GM12878 (cell line): Measurements from ENCODE around the gene MIXL1. TPM values are rescaled to one million over a fixed set of nuclear protein-coding genes. Genes with fewer than 3 reads are reported as not detected.
A peak's percentile ranks its signal among the peaks of the same experiment; 100 is the strongest.

Source experiments
- ATAC-seq: fragments of 200-7000 bp; cut with Tn5 transposase; 3 replicates; pipeline ENCODE4 v1.9.1; 2020; ENCODE audit warnings: mild to moderate bottlenecking, moderate library complexity
- BruUV-seq: library from RNA; stranded (reverse); fragments of 400-500 nt; replicated peaks from 2 replicates; lab custom pipeline; 2021; lab: Mats Ljungman, UMichigan
- CTCF ChIA-PET: fragments of 300-600 bp; sonication (Branson Sonifier 250); formaldehyde crosslinking; extraction: SDS; loops from one replicate; lab custom pipeline; 2021; ENCODE audit warnings: inconsistent platforms; lab: Yijun Ruan, JAX
- POLR2A ChIA-PET: fragments of 350-600 bp; formaldehyde crosslinking; extraction: SDS; loops from one replicate; lab custom pipeline; 2021; ENCODE audit warnings: inconsistent platforms; lab: Charles Lee
- RAD21 ChIA-PET: fragments of 300-600 bp; sonication (Branson Sonifier 250); formaldehyde crosslinking; loops from one replicate; lab custom pipeline; 2023; ENCODE audit warnings: antibody characterized with exemption; ENCODE audit not compliant: unreplicated experiment; lab: Charles Lee
- SMC1A ChIA-PET: fragments of 300-600 bp; sonication (Branson Sonifier 250); formaldehyde crosslinking; loops from one replicate; lab custom pipeline; 2023; ENCODE audit not compliant: unreplicated experiment, uncharacterized antibody; lab: Charles Lee
- DNase-seq: peaks from one replicate; pipeline ENCODE4 v3.0.0-alpha.2; 2011; ENCODE audit warnings: low read depth, low spot score
- FAIRE-seq: peaks from 3 replicates; lab custom pipeline; 2011; peaks lifted over from hg19 to GRCh38; lab: Jason Lieb, UNC
- H2AFZ ChIP-seq: 2 replicates; pipeline ENCODE4 v1.6.0; 2011; ENCODE audit warnings: low read depth, low read length, control low read depth; ENCODE audit not compliant: control insufficient read depth
- H3K27ac ChIP-seq: 2 replicates; pipeline ENCODE4 v1.5.1; 2011; ENCODE audit warnings: control low read depth; ENCODE audit not compliant: control insufficient read depth, insufficient read depth
- H3K27me3 ChIP-seq, 2 experiments: replicated peaks in 1 of 2; 2 replicates each; pipeline versions ENCODE4 v1.6.0 to v1.6.1; 2011; ENCODE audit warnings: low read length in 1 of 2; ENCODE audit not compliant: control insufficient read depth in 2 of 2, insufficient read depth in 2 of 2
- H3K36me3 ChIP-seq, 2 experiments: 2 replicates each; pipeline ENCODE4 v1.5.1; 2011; ENCODE audit warnings: low read length in 1 of 2; ENCODE audit not compliant: control insufficient read depth in 2 of 2, insufficient read depth in 2 of 2
- H3K4me1 ChIP-seq: 2 replicates; pipeline ENCODE4 v1.6.1; 2011; ENCODE audit warnings: mild to moderate bottlenecking, low read length, moderate library complexity, mixed read lengths; ENCODE audit not compliant: control insufficient read depth, insufficient read depth
- H3K4me2 ChIP-seq: 2 replicates; pipeline ENCODE4 v1.6.0; 2011; ENCODE audit warnings: control low read depth; ENCODE audit not compliant: control insufficient read depth, insufficient read depth
- H3K4me3 ChIP-seq: fragments of 200-600 bp; sonication (generic); 2 replicates; pipeline ENCODE4 v1.5.1; 2016
- H3K79me2 ChIP-seq: 2 replicates; pipeline ENCODE4 v1.6.0; 2011; ENCODE audit warnings: low read length; ENCODE audit not compliant: control insufficient read depth, insufficient read depth
- H3K9ac ChIP-seq: 2 replicates; pipeline ENCODE4 v1.8.0; 2011; ENCODE audit warnings: low read length, control low read depth, mixed read lengths; ENCODE audit not compliant: control insufficient read depth, insufficient read depth
- H3K9me3 ChIP-seq: replicated peaks from 3 replicates; pipeline ENCODE4 v1.5.1; 2011; ENCODE audit warnings: mild to moderate bottlenecking, low read length; ENCODE audit not compliant: control insufficient read depth, insufficient read depth
- H4K20me1 ChIP-seq: 2 replicates; pipeline ENCODE4 v1.6.0; 2011; ENCODE audit not compliant: control insufficient read depth, insufficient read depth
- CBX5 ChIP-seq: sonication (generic); IDR thresholded peaks from 2 replicates; pipeline ENCODE4 v1.6.1; 2016; ENCODE audit warnings: low read depth, moderate library complexity, mild to moderate bottlenecking, inconsistent platforms
- CTCF ChIP-seq, 3 experiments: IDR thresholded peaks in 2 of 3; conservative IDR thresholded peaks in 1 of 3; 2 replicates each; pipeline ENCODE4 v1.5.1; 2011; ENCODE audit warnings: low read depth in 3 of 3, low read length in 3 of 3, mild to moderate bottlenecking in 3 of 3, control low read depth in 2 of 3, moderate library complexity in 2 of 3, inconsistent platforms in 1 of 3, mixed read lengths in 1 of 3; ENCODE audit not compliant: control insufficient read depth in 2 of 3, insufficient read depth in 1 of 3; ENCODE audit errors: extremely low read depth in 1 of 3
- EP300 ChIP-seq, 2 experiments: fragments of 150-350 bp in 1 of 2; IDR thresholded peaks; 2 replicates each; pipeline ENCODE4 v1.6.1; 2011 to 2012; ENCODE audit warnings: low read depth in 2 of 2, low read length in 2 of 2, borderline replicate concordance in 1 of 2, improper control_type of control experiment in 1 of 2, inconsistent platforms in 1 of 2; ENCODE audit not compliant: control insufficient read depth in 1 of 2
- JUNB ChIP-seq: IDR thresholded peaks from 2 replicates; pipeline ENCODE4 v1.6.1; 2016; ENCODE audit warnings: antibody characterized with exemption, mild to moderate bottlenecking
- MYB ChIP-seq: fragments of 150-350 bp; IDR thresholded peaks from 2 replicates; pipeline ENCODE4 v1.6.1; 2014; ENCODE audit warnings: mild to moderate bottlenecking, low read depth, low read length, borderline replicate concordance
- RAD21 ChIP-seq: IDR thresholded peaks from 2 replicates; pipeline ENCODE4 v1.6.1; 2011; ENCODE audit warnings: mild to moderate bottlenecking, low read depth, low read length, moderate library complexity; ENCODE audit not compliant: insufficient read depth
- RAD51 ChIP-seq: fragments of 450-650 bp; IDR thresholded peaks from 2 replicates; pipeline ENCODE4 v1.6.1; 2016; ENCODE audit warnings: moderate library complexity, mild to moderate bottlenecking, inconsistent platforms
- RB1 ChIP-seq: fragments of 450-650 bp; formaldehyde crosslinking; IDR thresholded peaks from 2 replicates; pipeline ENCODE4 v1.6.1; 2017; ENCODE audit warnings: mild to moderate bottlenecking, borderline replicate concordance
- SMC3 ChIP-seq: IDR thresholded peaks from 2 replicates; pipeline ENCODE4 v1.6.1; 2011; ENCODE audit warnings: low read length, improper control_type of control experiment, borderline replicate concordance
- WRNIP1 ChIP-seq: IDR thresholded peaks from 2 replicates; pipeline ENCODE4 v1.6.1; 2011; ENCODE audit warnings: low read depth, low read length, improper control_type of control experiment, borderline replicate concordance
- YY1 ChIP-seq: IDR thresholded peaks from 2 replicates; pipeline ENCODE4 v1.6.1; 2011; ENCODE audit warnings: low read depth, mild to moderate bottlenecking, low read length
- ZZZ3 ChIP-seq: IDR thresholded peaks from 2 replicates; pipeline ENCODE4 v1.6.1; 2011; ENCODE audit warnings: low read depth; ENCODE audit not compliant: control insufficient read depth, insufficient read length
- WGBS: methylation state at CpG from one replicate; pipeline ENCODE4 v1.1.6; 2016; ENCODE audit warnings: low lambda C conversion rate; ENCODE audit not compliant: insufficient replicate concordance, insufficient coverage; ENCODE audit errors: missing lambda C conversion rate; 5-methylcytosine and 5-hydroxymethylcytosine counted together
- in situ Hi-C: fragments of 300-500 bp; cut with MboI; formaldehyde crosslinking; loops from 9 replicates; pipeline ENCODE4 v1.14.3; 2018; ENCODE audit warnings: mixed read lengths
- intact Hi-C: fragments of 100-400 bp; cut with micrococcal nuclease; formaldehyde crosslinking; loops from one replicate; pipeline ENCODE4 v1.14.2; 2022; ENCODE audit not compliant: unreplicated experiment
- polyA plus RNA-seq, 11 experiments: library from polyadenylated mRNA; depleted of rRNA in 4 of 11; unstranded in 6 of 11; stranded (reverse) in 5 of 11; fragments of >200 nt; fragmentation: Nextera tagmentation in 4 of 11; fragmentation: Illumina TruSeq in 1 of 11; extraction: Ambion mirVana in 4 of 11; extraction: Trizol in 1 of 11; gene quantifications; 1 replicate in 1 of 11; 2 replicates in 10 of 11; pipeline versions ENCODE4 v1.2.1 to v1.2.3, GENCODE V29; 2011 to 2016; ENCODE audit warnings: inconsistent platforms in 2 of 11, missing spikeins in 2 of 11, low read depth in 1 of 11
- total RNA-seq, 4 experiments: library from RNA; depleted of rRNA in 3 of 4; stranded (reverse); fragments of >200 nt in 3 of 4; fragmentation: Illumina TruSeq in 1 of 4; extraction: Trizol in 1 of 4; gene quantifications; 2 replicates each; pipeline versions ENCODE4 v1.2.1 to v1.2.3, GENCODE V29; 2013 to 2021
- TF ChIP-seq, protein P1 (sequence below): IDR thresholded peaks from 2 replicates; pipeline ENCODE4 v1.6.1; 2011; ENCODE audit warnings: low read depth, mild to moderate bottlenecking, low read length, moderate library complexity, borderline replicate concordance; ENCODE audit errors: extremely low read depth

MIXL1 gene
- total and polyA plus RNA-seq, 10 of the 15 experiments (the other 5 are each of a cell fraction or from before 2014, with no cell fraction given): 0.11 to 0.25 (median 0.20) TPM; not detected in 2

DNA sequence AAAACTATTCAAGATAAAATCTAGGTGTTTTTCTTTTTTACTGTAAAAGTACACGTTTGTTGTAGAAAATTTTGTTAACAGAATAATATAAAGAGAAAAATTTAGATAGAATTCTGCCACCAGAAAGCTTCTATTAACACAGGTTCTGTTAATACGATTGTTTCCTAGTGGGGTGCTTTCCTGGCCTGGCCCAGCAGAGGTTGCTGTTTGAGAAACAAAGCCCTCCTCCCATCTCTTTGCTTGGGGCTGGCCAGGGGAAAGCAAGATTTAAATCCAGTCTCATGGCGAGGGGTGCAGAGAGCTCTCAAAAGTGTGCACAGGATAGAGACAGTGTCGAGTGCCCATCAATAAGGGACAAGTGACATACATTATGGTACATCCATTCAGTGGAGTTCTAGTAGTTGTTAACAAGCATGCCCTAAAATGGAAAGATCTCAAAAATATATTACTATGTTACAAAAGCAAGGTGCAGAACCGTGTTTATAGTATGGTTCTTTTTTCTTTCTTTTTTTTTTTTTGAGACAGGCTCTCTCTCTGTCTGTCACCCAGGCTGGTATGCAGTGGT lies 22.4 kb upstream of the MIXL1 start:
- H3K4me2 ChIP-seq: no peak overlapping the region
- SMC1A ChIA-PET: interaction anchor here (1.0 to 9.5 kb wide), 10 partner anchors 11 to 326 kb away, joined by 3 to 213 read pairs (median 4); partner anchors contain the start of gene PARP1
- in situ Hi-C loops: no loop called here
- WGBS: 25% methylated on average over 5 of the region's 5 CpGs
- DNase-seq (no peak), ATAC-seq (peak; percentile 80), FAIRE-seq (no peak)
- no peaks in the 10 kb centered on the region for H3K9me3 ChIP-seq
- H4K20me1 ChIP-seq: no peaks in the 10 kb centered on the region
- H3K9ac ChIP-seq: no peak overlapping the region
- CTCF ChIA-PET: interaction anchor here (0.6 to 16.0 kb wide), 27 partner anchors 12 to 604 kb away, joined by 3 to 505 read pairs (median 3); partner anchors contain the start of genes MIXL1 and STUM
- RAD21 ChIA-PET: interaction anchor here (0.8 to 3.6 kb wide), 13 partner anchors 15 to 432 kb away, joined by 3 to 46 read pairs (median 3); partner anchors contain the start of genes LIN9 and PARP1
- no peaks in the 10 kb centered on the region for H3K36me3 ChIP-seq
- intact Hi-C loops: loop anchor here (1.0 kb wide), 1 partner anchor 132 kb away; no protein-coding TSS in a partner anchor
- no peak overlapping the region for H3K4me3 ChIP-seq
- no peak overlapping the region for H3K27ac ChIP-seq
- H3K79me2 ChIP-seq: no peaks in the 10 kb centered on the region
- no TSS peak for BruUV-seq
- TF ChIP-seq RAD21: peak; percentile 72
- 0 out of 2 replicates have a peak, but pooled peaks have one; percentile 19 for TF ChIP-seq YY1
- no peak for TF ChIP-seq MYB
- no peak for TF ChIP-seq EP300 (IDR thresholded peaks at IDR 0.05; ENCODE audit: borderline replicate concordance in 1 of 2, control insufficient read depth in 1 of 2, low read depth in 2 of 2, low read length in 2 of 2)
- TF ChIP-seq, protein P1, sequence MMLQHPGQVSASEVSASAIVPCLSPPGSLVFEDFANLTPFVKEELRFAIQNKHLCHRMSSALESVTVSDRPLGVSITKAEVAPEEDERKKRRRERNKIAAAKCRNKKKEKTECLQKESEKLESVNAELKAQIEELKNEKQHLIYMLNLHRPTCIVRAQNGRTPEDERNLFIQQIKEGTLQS: no peak
- TF ChIP-seq CTCF (IDR thresholded peaks at IDR 0.05 in 2 of 3, conservative IDR thresholded peaks at IDR 0.05 in 1 of 3; ENCODE audit: control insufficient read depth in 2 of 3, extremely low read depth in 1 of 3, insufficient read depth in 1 of 3, low read depth in 3 of 3, low read length in 3 of 3): peak; percentile 59 to 67 (median 60)
- TF ChIP-seq WRNIP1: no peak
- no peak for TF ChIP-seq RB1
- no peak for TF ChIP-seq JUNB
- TF ChIP-seq SMC3: peak; percentile 57; the same call in 1 of the 2 replicates
- no peak for TF ChIP-seq CBX5
- TF ChIP-seq ZZZ3: no peak
- TF ChIP-seq RAD51: no peak
- peak overlapping the region; percentile 24; the same call in 1 of the 2 replicates for H2AFZ ChIP-seq
- H3K27me3 ChIP-seq: no peaks in the 10 kb centered on the region; a peak in 1 of 4 replicates
- POLR2A ChIA-PET: interaction anchor here (0.7 to 1.2 kb wide), 2 partner anchors 76 to 200 kb away, joined by 3 to 4 read pairs; no protein-coding TSS in a partner anchor
- H3K4me1 ChIP-seq: peaks cover 3% of the 10 kb centered on the region; the same call in 1 of the 2 replicates
